HCT116 (cell line): Measurements from ENCODE around the gene TRIAP1.

Experiments
- CTCF ChIP-seq, 3 experiments: fragments of 200-600 bp in 1 of 3; sonication (generic) in 1 of 3; IDR thresholded peaks in 2 of 3; conservative IDR thresholded peaks in 1 of 3; 2 replicates each; pipeline ENCODE4 v1.5.1; 2012 to 2017; ENCODE audit warnings: low read depth in 2 of 3, low read length in 2 of 3, antibody characterized with exemption in 1 of 3, borderline replicate concordance in 1 of 3, control low read depth in 1 of 3, mild to moderate bottlenecking in 1 of 3, mixed read lengths in 1 of 3, mixed run types in 1 of 3, moderate library complexity in 1 of 3; ENCODE audit not compliant: insufficient read depth in 1 of 3
- EZH2 ChIP-seq: fragments of 200-600 bp; sonication (generic); IDR thresholded peaks from 2 replicates; pipeline ENCODE4 v1.6.1; 2017; ENCODE audit warnings: antibody characterized with exemption, mixed run types
- MAX ChIP-seq: IDR thresholded peaks from 2 replicates; pipeline ENCODE4 v1.6.1; 2012
- POLR2A ChIP-seq: IDR thresholded peaks from 2 replicates; pipeline ENCODE4 v1.7.0; 2011; ENCODE audit warnings: borderline replicate concordance; ENCODE audit not compliant: insufficient read depth, insufficient read length; ENCODE audit errors: extremely low read depth
- POLR2AphosphoS5 ChIP-seq: IDR thresholded peaks from 2 replicates; pipeline ENCODE4 v1.6.1; 2011; ENCODE audit warnings: mild to moderate bottlenecking, low read depth, low read length, moderate library complexity

GRCh38 chr12:120432772-120433525 is 13.2 kb downstream of the TRIAP1 start:
- TF ChIP-seq CTCF (IDR thresholded peaks at IDR 0.05 in 2 of 3, conservative IDR thresholded peaks at IDR 0.05 in 1 of 3; ENCODE audit: borderline replicate concordance in 1 of 3, insufficient read depth in 1 of 3, low read depth in 2 of 3, low read length in 2 of 3) (no peak), POLR2AphosphoS5 (no peak), EZH2 (no peak), MAX (no peak), POLR2A (no peak)
